GM23248 (cell line): ENCODE data around the gene FRY. TPM values are rescaled to one million over a fixed set of nuclear protein-coding genes. Genes with fewer than 3 reads are reported as not detected.

ENCODE experiments used
- DNase-seq: peaks from one replicate; pipeline ENCODE4 v3.0.0-alpha.2; 2015
- H2AFZ ChIP-seq: fragments of 200-600 bp; sonication (generic); 2 replicates; pipeline ENCODE4 v1.6.1; 2016; ENCODE audit warnings: antibody characterized with exemption
- H3F3A ChIP-seq: fragments of 200-600 bp; sonication (generic); 2 replicates; pipeline ENCODE4 v1.6.1; 2016; ENCODE audit warnings: mild to moderate bottlenecking, antibody characterized with exemption, mixed run types; ENCODE audit not compliant: insufficient read depth
- H3K27ac ChIP-seq: fragments of 200-600 bp; sonication (generic); 2 replicates; pipeline ENCODE4 v1.5.1; 2016; ENCODE audit warnings: mild to moderate bottlenecking
- H3K27me3 ChIP-seq: fragments of 200-600 bp; sonication (generic); replicated peaks from 2 replicates; pipeline ENCODE4 v1.6.1; 2016; ENCODE audit warnings: mild to moderate bottlenecking; ENCODE audit not compliant: insufficient read depth
- H3K36me3 ChIP-seq: fragments of 200-600 bp; sonication (generic); 2 replicates; pipeline ENCODE4 v1.6.1; 2016; ENCODE audit warnings: low read depth, mild to moderate bottlenecking
- H3K4me1 ChIP-seq: fragments of 200-600 bp; sonication (generic); 2 replicates; pipeline ENCODE4 v1.6.1; 2016; ENCODE audit warnings: mild to moderate bottlenecking; ENCODE audit not compliant: insufficient read depth
- H3K4me2 ChIP-seq: fragments of 200-600 bp; sonication (generic); one replicate; pipeline ENCODE4 v1.6.1; 2016; ENCODE audit warnings: mild to moderate bottlenecking; ENCODE audit not compliant: unreplicated experiment
- H3K4me3 ChIP-seq: fragments of 200-600 bp; sonication (generic); 2 replicates; pipeline ENCODE4 v1.5.1; 2016; ENCODE audit warnings: mild to moderate bottlenecking
- H3K79me2 ChIP-seq: fragments of 200-600 bp; sonication (generic); 2 replicates; pipeline ENCODE4 v1.6.1; 2016; ENCODE audit warnings: mild to moderate bottlenecking; ENCODE audit not compliant: insufficient read depth
- H3K9ac ChIP-seq: fragments of 200-600 bp; sonication (generic); 2 replicates; pipeline ENCODE4 v1.6.1; 2016; ENCODE audit warnings: mild to moderate bottlenecking
- H3K9me2 ChIP-seq: fragments of 200-600 bp; sonication (generic); 2 replicates; pipeline ENCODE4 v1.6.1; 2016; ENCODE audit warnings: mixed run types, mild to moderate bottlenecking, moderate library complexity; ENCODE audit not compliant: insufficient read depth
- H3K9me3 ChIP-seq: fragments of 200-600 bp; sonication (generic); one replicate; pipeline ENCODE4 v1.6.1; 2017; ENCODE audit warnings: low read depth
- H4K20me1 ChIP-seq: fragments of 200-600 bp; sonication (generic); 2 replicates; pipeline ENCODE4 v1.6.0; 2016; ENCODE audit not compliant: insufficient read depth
- EZH2 ChIP-seq: fragments of 200-600 bp; sonication (generic); IDR thresholded peaks from 2 replicates; pipeline ENCODE4 v1.6.1; 2018; ENCODE audit warnings: antibody characterized with exemption, mild to moderate bottlenecking; ENCODE audit not compliant: insufficient read depth, poor library complexity, severe bottlenecking
- EZH2phosphoT487 ChIP-seq: fragments of 200-600 bp; sonication (generic); IDR thresholded peaks from 2 replicates; pipeline ENCODE4 v1.6.1; 2018; ENCODE audit warnings: antibody characterized with exemption, moderate library complexity, mild to moderate bottlenecking, low read depth; ENCODE audit not compliant: insufficient read depth
- WGBS, 2 experiments: methylation state at CpG; one replicate each; pipeline ENCODE4 v1.1.6; 2015 to 2017; ENCODE audit warnings: low lambda C conversion rate in 2 of 2, low coverage in 1 of 2; ENCODE audit errors: missing lambda C conversion rate in 2 of 2; 5-methylcytosine and 5-hydroxymethylcytosine counted together
- in situ Hi-C: fragments of 300-500 bp; cut with MboI; formaldehyde crosslinking; loops from 2 replicates; pipeline ENCODE4 v1.15.0; 2020
- polyA plus RNA-seq: library from polyadenylated mRNA; unstranded; fragments of >200 nt; fragmentation: Nextera tagmentation; extraction: Ambion mirVana; gene quantifications from 2 replicates; pipeline ENCODE4 v1.2.1, GENCODE V29; 2016
- total RNA-seq: library from RNA; depleted of rRNA; stranded (reverse); fragments of >200 nt; shearing (Covaris generic); gene quantifications from 2 replicates; pipeline ENCODE4 v1.2.3, GENCODE V29; 2014

The FRY gene
- total and polyA plus RNA-seq, 2 experiments from 2014 or later, result 2.2 to 4.3 TPM

DNA sequence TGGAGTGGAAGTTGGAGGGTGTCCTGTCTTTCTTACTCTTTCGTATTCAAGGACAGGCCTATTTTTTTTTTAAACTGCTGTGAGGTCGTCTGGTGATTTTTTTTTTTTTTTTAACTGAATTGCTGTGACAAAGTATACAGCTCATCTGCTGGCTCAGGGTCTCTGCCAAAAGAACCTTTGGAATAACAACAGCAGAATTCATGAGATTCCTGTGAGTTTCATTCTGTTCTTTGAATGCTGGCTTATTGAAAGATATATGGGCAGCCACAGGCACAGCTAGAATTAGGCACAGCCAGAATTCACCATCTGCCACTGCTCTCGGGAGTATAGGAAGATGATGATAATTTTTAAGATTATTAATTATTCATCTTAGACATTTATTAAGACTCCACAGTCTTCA is 21.4 kb upstream of the FRY start:
- Histone ChIP-seq H3K9ac (no peak overlapping the region), H3K36me3 (no peaks in the 10 kb centered on the region), H3K79me2 (no peaks in the 10 kb centered on the region), H3K4me1 (peaks cover 8% of the 10 kb centered on the region; the same call in 1 of the 2 replicates), H3K27me3 (no peaks in the 10 kb centered on the region), H2AFZ (no peak overlapping the region), H3K4me2 (no peak overlapping the region), H3K9me2 (no peaks in the 10 kb centered on the region), H4K20me1 (no peaks in the 10 kb centered on the region), H3K9me3 (no peaks in the 10 kb centered on the region), H3K4me3 (no peak overlapping the region), H3F3A (no peaks in the 10 kb centered on the region), H3K27ac (no peak overlapping the region)
- in situ Hi-C loops, result no loop called here
- 35 to 38% methylated on average over 3 of the region's 3 CpGs for WGBS, 2 experiments
- peak; percentile 37 for DNase-seq
- TF ChIP-seq EZH2 (no peak), EZH2phosphoT487 (no peak)

DNA sequence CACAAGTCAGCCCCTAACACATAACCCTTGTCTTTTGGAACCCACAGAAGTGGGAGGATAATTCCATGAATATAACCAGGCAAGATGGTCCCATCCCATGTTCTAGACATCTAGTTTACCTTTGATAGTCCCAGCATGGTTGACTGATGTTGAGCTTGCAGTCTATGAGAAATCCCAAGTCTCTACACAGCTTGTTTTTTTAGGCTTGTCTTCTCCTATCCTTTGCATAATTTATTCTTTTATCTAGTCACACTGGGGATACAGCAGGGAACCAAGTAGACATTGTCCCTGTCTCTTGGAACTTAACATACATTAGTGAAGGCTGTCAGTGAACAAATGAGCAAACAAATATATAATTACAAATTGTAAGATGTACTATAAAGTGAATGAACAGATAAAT is 19.6 kb upstream of the FRY start:
- in situ Hi-C loops, result no loop called here

GRCh38 chr13:32013181-32013580 is 18.4 kb upstream of the FRY start:
- Histone ChIP-seq H3K9ac (no peak overlapping the region), H3K4me1 (peaks cover 8% of the 10 kb centered on the region; the same call in 1 of the 2 replicates), H3K27me3 (no peaks in the 10 kb centered on the region), H3K4me2 (no peak overlapping the region), H3K4me3 (no peak overlapping the region), H4K20me1 (no peaks in the 10 kb centered on the region), H3K27ac (no peak overlapping the region), H2AFZ (no peak overlapping the region), H3K9me3 (no peaks in the 10 kb centered on the region), H3K9me2 (no peaks in the 10 kb centered on the region), H3K36me3 (no peaks in the 10 kb centered on the region), H3F3A (no peaks in the 10 kb centered on the region), H3K79me2 (no peaks in the 10 kb centered on the region)
- in situ Hi-C loops, result no loop called here
- 95% methylated on average over 6 of the region's 6 CpGs for WGBS, 2 experiments
- no peak for DNase-seq
- TF ChIP-seq EZH2, result no peak

More for the DNA sequence above, 19.6 kb upstream of the FRY start:
- Histone ChIP-seq H4K20me1 (no peaks in the 10 kb centered on the region), H3K9me3 (no peaks in the 10 kb centered on the region), H3K79me2 (no peaks in the 10 kb centered on the region), H3K4me1 (peaks cover 8% of the 10 kb centered on the region; the same call in 1 of the 2 replicates), H3K4me3 (no peak overlapping the region), H2AFZ (no peak overlapping the region), H3K9me2 (no peaks in the 10 kb centered on the region), H3K9ac (no peak overlapping the region), H3K4me2 (no peak overlapping the region), H3K27ac (no peak overlapping the region), H3K36me3 (no peaks in the 10 kb centered on the region), H3K27me3 (no peaks in the 10 kb centered on the region), H3F3A (no peaks in the 10 kb centered on the region)
- TF ChIP-seq EZH2 (no peak), EZH2phosphoT487 (no peak)
- no peak for DNase-seq

DNA sequence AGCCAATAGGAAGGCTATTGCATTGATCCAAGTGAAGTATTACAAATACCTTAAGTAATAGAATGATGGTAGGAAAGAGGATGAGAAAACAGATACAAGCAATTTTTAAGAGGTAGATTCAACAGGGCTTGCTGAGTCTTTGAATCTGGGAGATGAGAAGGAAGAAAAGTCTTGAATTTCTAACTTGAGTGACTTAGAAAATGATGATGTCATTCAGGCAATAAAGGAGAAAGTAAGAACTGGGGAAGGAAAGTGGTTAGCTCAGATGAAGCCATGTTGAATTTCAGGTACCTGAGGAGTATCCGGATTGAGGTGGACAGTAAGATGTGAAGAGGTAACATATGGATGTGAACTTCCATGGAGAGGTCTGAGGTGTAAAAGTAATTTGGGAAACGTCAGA is 15.5 kb upstream of the FRY start:
- Histone ChIP-seq H3K79me2 (no peaks in the 10 kb centered on the region), H3F3A (no peaks in the 10 kb centered on the region), H3K9me3 (no peaks in the 10 kb centered on the region), H3K4me1 (no peaks in the 10 kb centered on the region; the same call in 1 of the 2 replicates), H3K4me3 (no peak overlapping the region), H3K9me2 (no peaks in the 10 kb centered on the region), H3K27ac (no peak overlapping the region), H4K20me1 (no peaks in the 10 kb centered on the region), H3K27me3 (no peaks in the 10 kb centered on the region), H2AFZ (no peak overlapping the region), H3K4me2 (no peak overlapping the region), H3K9ac (no peak overlapping the region), H3K36me3 (no peaks in the 10 kb centered on the region)
- 89 to 97% methylated on average over 2 of the region's 2 CpGs for WGBS, 2 experiments
- TF ChIP-seq EZH2phosphoT487 (no peak), EZH2 (no peak)
- in situ Hi-C loops, result no loop called here
- no peak for DNase-seq

DNA sequence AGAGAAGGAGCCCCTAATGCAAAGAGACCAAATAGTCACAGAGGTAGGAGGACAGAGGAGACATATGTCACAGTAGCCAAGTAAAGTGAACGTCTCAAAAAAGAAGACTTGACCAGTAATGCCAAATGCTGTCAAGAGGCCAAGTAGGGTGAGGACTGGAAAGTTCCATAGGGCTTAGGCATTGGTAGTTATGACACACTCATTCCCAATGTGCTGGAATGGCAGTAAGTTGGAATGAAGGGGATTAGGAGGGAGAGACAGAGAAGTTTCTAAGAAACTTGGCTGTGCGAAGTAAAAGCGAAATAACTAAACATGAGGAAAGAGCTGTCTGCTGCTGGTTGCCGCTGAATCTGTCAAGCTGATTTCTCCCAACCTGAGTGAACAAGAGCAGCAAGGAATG is 14.9 kb upstream of the FRY start:
- H3F3A ChIP-seq, result no peaks in the 10 kb centered on the region
- H3K36me3 ChIP-seq, result no peaks in the 10 kb centered on the region
- no peaks in the 10 kb centered on the region for H3K27me3 ChIP-seq
- in situ Hi-C loops, result no loop called here
- WGBS, 2 experiments, result 65 to 71% methylated on average over 4 of the region's 4 CpGs
- peaks cover under 1% of the 10 kb centered on the region for H3K4me1 ChIP-seq
- no peak overlapping the region for H2AFZ ChIP-seq
- no peak overlapping the region for H3K27ac ChIP-seq
- no peak overlapping the region for H3K4me2 ChIP-seq
- H3K4me3 ChIP-seq, result no peak overlapping the region
- no peaks in the 10 kb centered on the region for H4K20me1 ChIP-seq
- no peaks in the 10 kb centered on the region for H3K9me2 ChIP-seq
- no peak overlapping the region for H3K9ac ChIP-seq
- H3K79me2 ChIP-seq, result no peaks in the 10 kb centered on the region
- H3K9me3 ChIP-seq, result no peaks in the 10 kb centered on the region
- TF ChIP-seq EZH2 (no peak), EZH2phosphoT487 (no peak)
- peak; percentile 58 for DNase-seq
